NB4 (cell line): ENCODE measurements around the gene ANXA6.

Experiments
- DNase-seq: peaks from one replicate; pipeline ENCODE4 v3.0.0; 2010; ENCODE audit warnings: low read depth
- H3K4me3 ChIP-seq: one replicate; pipeline ENCODE4 v1.5.1; 2011; ENCODE audit warnings: mild to moderate bottlenecking, low read depth, low read length, moderate library complexity
- MYC ChIP-seq: IDR thresholded peaks from 2 replicates; pipeline ENCODE4 v1.6.1; 2011; ENCODE audit warnings: low read depth, low read length
- POLR2A ChIP-seq: IDR thresholded peaks from 2 replicates; pipeline ENCODE4 v1.6.1; 2011; ENCODE audit warnings: mild to moderate bottlenecking; ENCODE audit not compliant: insufficient read length; ENCODE audit errors: extremely low read depth
- TF ChIP-seq, protein P1 (sequence below): IDR thresholded peaks from 2 replicates; pipeline ENCODE4 v1.6.1; 2011; ENCODE audit warnings: low read depth, low read length
- TF ChIP-seq, protein P2 (sequence below): IDR thresholded peaks from one replicate; pipeline ENCODE4 v1.5.1; 2012; ENCODE audit warnings: low read depth, low read length

The ANXA6 gene

DNA sequence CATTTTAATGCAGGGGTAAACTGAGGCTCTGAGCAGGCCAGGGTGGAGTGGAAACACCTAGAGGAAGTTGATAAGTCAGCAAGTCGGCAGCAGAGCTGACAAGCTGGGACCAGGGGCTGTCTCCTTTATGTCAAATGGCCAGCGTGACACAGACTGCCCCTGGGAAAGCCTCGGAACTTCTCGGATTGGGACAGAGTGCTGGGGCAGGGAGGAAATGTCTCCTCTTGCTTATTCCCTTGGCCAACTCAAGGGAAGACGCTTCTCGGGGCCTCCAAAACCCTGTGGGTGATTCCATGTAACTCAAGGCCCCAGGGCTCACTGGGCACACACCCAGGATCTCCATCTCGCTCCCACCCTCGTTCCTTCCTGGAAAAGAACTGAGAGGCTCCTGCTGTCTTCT lies 25.4 kb upstream of the ANXA6 start:
- TF ChIP-seq POLR2A: no peak
- TF ChIP-seq, protein P1, sequence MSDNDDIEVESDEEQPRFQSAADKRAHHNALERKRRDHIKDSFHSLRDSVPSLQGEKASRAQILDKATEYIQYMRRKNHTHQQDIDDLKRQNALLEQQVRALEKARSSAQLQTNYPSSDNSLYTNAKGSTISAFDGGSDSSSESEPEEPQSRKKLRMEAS: no peak
- TF ChIP-seq MYC: no peak
- TF ChIP-seq, protein P2, sequence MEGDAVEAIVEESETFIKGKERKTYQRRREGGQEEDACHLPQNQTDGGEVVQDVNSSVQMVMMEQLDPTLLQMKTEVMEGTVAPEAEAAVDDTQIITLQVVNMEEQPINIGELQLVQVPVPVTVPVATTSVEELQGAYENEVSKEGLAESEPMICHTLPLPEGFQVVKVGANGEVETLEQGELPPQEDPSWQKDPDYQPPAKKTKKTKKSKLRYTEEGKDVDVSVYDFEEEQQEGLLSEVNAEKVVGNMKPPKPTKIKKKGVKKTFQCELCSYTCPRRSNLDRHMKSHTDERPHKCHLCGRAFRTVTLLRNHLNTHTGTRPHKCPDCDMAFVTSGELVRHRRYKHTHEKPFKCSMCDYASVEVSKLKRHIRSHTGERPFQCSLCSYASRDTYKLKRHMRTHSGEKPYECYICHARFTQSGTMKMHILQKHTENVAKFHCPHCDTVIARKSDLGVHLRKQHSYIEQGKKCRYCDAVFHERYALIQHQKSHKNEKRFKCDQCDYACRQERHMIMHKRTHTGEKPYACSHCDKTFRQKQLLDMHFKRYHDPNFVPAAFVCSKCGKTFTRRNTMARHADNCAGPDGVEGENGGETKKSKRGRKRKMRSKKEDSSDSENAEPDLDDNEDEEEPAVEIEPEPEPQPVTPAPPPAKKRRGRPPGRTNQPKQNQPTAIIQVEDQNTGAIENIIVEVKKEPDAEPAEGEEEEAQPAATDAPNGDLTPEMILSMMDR: no peak
- no peak overlapping the region for H3K4me3 ChIP-seq
- DNase-seq: no peak

DNA sequence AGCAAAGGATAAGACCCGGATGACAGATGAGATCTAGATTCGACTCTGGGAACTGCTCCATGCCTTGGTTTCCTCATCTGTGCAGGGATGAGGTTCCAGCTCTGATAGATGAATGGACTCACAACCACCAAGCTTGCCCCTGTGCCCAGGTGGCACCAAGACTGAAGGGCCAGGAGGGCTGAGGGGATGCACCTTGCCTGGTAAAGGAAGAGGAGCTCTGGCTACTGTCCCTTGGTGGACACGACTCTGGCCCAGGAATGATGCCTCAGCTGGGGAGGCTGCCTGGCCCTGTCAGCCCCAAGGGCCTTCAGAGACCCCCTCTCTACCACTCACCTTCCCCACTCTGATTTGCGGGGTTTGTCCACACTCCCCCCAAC lies 24.9 kb upstream of the ANXA6 start:
- no peak overlapping the region for H3K4me3 ChIP-seq
- DNase-seq: no peak
- TF ChIP-seq MYC (no peak), POLR2A (no peak)
- TF ChIP-seq, protein P2: no peak
- TF ChIP-seq, protein P1: no peak

DNA sequence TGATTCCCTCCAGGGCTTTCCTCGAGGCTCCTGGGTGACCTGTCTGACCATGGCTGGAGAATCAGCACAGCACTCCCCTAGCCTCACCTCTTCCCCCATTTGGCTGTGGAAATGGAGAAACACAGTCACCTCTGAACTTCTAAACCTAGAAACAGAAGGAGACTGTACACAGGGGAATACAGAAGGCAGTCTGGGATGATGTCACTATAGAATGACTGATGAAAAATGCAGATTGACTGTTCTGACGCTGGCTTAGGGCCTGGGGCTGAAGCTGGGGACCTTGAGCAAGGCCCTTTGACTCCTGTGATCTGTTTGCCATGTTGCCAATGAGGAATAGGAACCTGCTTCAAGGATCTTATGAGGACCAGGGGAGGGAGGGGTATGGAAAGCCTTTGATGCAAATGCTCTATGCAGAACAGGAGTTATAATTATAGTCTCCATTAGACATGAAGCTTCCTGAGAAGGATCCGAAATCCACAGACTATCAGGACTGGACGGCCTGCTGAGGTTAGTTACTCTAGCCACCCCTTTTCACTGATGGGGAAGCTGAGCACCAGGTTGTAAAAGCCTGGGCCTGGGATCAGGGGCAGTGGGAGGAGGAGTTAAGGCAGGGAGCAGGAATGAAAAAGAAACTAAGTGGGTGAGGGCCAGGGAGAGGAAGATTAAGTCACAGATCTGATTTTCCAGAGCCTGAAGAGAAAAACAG lies 24.4 kb upstream of the ANXA6 start:
- H3K4me3 ChIP-seq: no peak overlapping the region
- TF ChIP-seq, protein P2: no peak
- TF ChIP-seq, protein P1: no peak
- no peak for TF ChIP-seq POLR2A
- no peak for TF ChIP-seq MYC
- no peak for DNase-seq

DNA sequence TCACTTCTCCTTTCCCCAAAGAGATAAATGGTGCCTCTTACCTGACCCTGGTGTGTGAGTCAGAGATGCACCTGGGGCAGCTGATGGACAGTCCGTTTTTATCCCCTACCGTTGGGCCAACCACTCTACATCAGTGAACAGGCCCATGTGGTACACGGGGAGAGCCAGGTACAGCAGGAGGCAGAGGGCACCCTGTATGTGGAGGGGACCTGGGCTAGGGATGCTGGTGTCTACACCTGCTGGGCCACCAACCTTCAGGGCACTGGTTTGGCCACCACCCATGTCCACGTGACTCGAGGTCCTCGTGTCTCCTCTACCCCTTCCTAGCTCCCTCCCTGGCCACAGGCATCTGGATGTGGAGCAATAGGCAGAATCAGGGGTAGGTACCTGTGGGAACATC lies 22.7 kb upstream of the ANXA6 start:
- TF ChIP-seq MYC: no peak
- TF ChIP-seq POLR2A: no peak
- TF ChIP-seq, protein P1: no peak
- TF ChIP-seq, protein P2: no peak
- no peak for DNase-seq
- no peak overlapping the region for H3K4me3 ChIP-seq

DNA sequence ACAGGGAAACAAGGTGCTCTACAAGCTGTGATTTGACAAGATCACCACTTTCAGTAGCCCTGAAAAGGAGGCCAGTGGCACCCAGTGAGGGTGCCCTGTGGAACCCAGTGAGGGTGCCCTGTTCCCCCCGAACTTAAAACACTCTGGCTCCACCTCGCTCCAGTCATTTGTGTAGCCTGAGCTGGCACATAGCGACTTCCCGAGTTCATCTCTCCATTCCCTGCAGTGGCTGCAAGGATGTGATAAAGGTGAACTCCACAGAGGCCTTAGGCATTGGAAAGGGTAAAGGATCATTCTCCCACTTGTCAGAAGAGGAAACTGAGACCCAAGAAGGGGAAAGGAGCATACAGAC lies 21.9 kb upstream of the ANXA6 start:
- no peak overlapping the region for H3K4me3 ChIP-seq
- no peak for DNase-seq
- TF ChIP-seq POLR2A (no peak), MYC (no peak)
- TF ChIP-seq, protein P2: no peak
- TF ChIP-seq, protein P1: no peak
